ENCODE data around the gene PIK3C3. TPM values are rescaled to one million over a fixed set of nuclear protein-coding genes. Genes with fewer than 3 reads are reported as not detected.
"Not testable (repeated sequence)": the region's sequence is repeated elsewhere in the genome, so short reads cannot be mapped to it uniquely, and the experiment has no call there.

The PIK3C3 gene
- total RNA-seq, 6 donors from 2014 or later, result 26.5 to 78.6 (median 44.9) TPM

GRCh38 chr18:42106784-42107183 lies 151.8 kb downstream of the PIK3C3 start:
- WGBS, 2 donors, result 40 to 69% methylated on average over 2 of the region's 2 CpGs
- Histone ChIP-seq H3K27ac (no peak overlapping the region), H3K9me3 (no peaks in the 10 kb centered on the region), H3K36me3 (no peaks in the 10 kb centered on the region), H3K4me1 (no peaks in the 10 kb centered on the region), H3K4me3 (no peak overlapping the region), H3K27me3 (no peaks in the 10 kb centered on the region)
- TF ChIP-seq CTCF (IDR thresholded peaks at IDR 0.05), result no peak
- TF ChIP-seq POLR2A (IDR thresholded peaks at IDR 0.05), result no peak
- no peak for TF ChIP-seq EP300 (IDR thresholded peaks at IDR 0.05)
- no peak for TF ChIP-seq POLR2AphosphoS5 (IDR thresholded peaks at IDR 0.05)
- DNase-seq, result no peak
- no peak for ATAC-seq (ENCODE audit: low FRiP score in 2 of 2)

GRCh38 chr18:42107287-42107686 lies 152.3 kb downstream of the PIK3C3 start:
- 88 to 90% methylated on average over 4 of the region's 4 CpGs for WGBS, 2 donors
- DNase-seq, result no peak
- Histone ChIP-seq H3K4me3 (no peak overlapping the region), H3K4me1 (no peaks in the 10 kb centered on the region), H3K27ac (no peak overlapping the region), H3K36me3 (no peaks in the 10 kb centered on the region), H3K9me3 (no peaks in the 10 kb centered on the region), H3K27me3 (no peaks in the 10 kb centered on the region)
- ATAC-seq (ENCODE audit: low FRiP score in 2 of 2), result no peak
- TF ChIP-seq EP300 (IDR thresholded peaks at IDR 0.05), result no peak
- no peak for TF ChIP-seq CTCF (IDR thresholded peaks at IDR 0.05)
- TF ChIP-seq POLR2A (IDR thresholded peaks at IDR 0.05), result no peak
- no peak for TF ChIP-seq POLR2AphosphoS5 (IDR thresholded peaks at IDR 0.05)

DNA sequence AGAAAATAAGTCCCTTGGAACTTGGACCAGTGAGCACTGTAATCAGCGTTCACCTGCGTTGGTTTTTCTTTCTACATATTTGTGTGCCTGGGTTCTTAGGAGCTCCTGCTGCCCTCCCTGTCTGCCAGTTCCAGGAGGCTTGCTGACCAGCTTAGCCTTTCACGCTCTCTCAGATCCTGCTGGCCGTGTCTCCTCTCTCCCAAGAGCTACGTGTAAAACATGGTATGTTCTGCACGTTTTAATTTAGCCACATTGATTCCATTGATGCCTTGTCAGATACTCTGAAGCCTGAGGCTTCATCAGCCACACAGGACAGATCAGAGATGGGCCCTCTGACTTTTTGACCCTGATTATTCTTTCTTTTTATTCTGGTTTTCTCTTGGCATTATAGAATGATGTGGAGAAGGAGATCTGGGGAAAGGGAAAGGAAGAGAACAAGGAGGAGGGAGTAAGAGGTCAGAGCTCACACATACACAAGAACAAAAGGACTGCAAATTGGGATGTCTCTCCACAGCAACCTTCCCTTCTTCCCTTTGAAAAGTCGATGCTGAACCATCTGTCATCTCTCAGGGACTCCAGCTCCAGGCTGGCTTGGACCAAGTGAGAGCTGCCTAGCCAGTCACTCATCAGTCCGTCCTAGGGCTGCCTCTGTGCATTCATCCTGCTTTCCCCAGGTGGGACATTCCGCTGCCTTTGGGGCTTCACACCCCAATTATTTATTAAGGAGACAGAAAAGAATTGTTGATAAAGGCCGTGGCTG lies 152.8 kb downstream of the PIK3C3 start:
- H3K9me3 ChIP-seq, result no peaks in the 10 kb centered on the region
- WGBS, 2 donors, result 74 to 76% methylated on average over 10 of the region's 10 CpGs
- no peaks in the 10 kb centered on the region for H3K36me3 ChIP-seq
- no peaks in the 10 kb centered on the region for H3K27me3 ChIP-seq
- H3K4me1 ChIP-seq, result no peaks in the 10 kb centered on the region
- no peak for DNase-seq
- TF ChIP-seq CTCF (IDR thresholded peaks at IDR 0.05) (no peak), EP300 (IDR thresholded peaks at IDR 0.05) (no peak), POLR2A (IDR thresholded peaks at IDR 0.05) (no peak), POLR2AphosphoS5 (IDR thresholded peaks at IDR 0.05) (no peak)
- H3K4me3 ChIP-seq, result no peak overlapping the region
- no peak for ATAC-seq (ENCODE audit: low FRiP score in 2 of 2)
- no peak overlapping the region for H3K27ac ChIP-seq

- H3K4me1 ChIP-seq, result peaks cover 10 to 12% (median 12%) of the 10 kb centered on the region in 4 donors
- not testable (repeated sequence) for DNase-seq; H3K27me3 ChIP-seq; H3K4me3 ChIP-seq; H3K27ac ChIP-seq; H3K9me3 ChIP-seq; ATAC-seq (ENCODE audit: low FRiP score in 2 of 2); H3K36me3 ChIP-seq
- 77 to 93% methylated on average over 5 of the region's 5 CpGs for WGBS, 2 donors
Measured at GRCh38 chr18:42112147-42112546, 157.1 kb downstream of the PIK3C3 start.

DNA sequence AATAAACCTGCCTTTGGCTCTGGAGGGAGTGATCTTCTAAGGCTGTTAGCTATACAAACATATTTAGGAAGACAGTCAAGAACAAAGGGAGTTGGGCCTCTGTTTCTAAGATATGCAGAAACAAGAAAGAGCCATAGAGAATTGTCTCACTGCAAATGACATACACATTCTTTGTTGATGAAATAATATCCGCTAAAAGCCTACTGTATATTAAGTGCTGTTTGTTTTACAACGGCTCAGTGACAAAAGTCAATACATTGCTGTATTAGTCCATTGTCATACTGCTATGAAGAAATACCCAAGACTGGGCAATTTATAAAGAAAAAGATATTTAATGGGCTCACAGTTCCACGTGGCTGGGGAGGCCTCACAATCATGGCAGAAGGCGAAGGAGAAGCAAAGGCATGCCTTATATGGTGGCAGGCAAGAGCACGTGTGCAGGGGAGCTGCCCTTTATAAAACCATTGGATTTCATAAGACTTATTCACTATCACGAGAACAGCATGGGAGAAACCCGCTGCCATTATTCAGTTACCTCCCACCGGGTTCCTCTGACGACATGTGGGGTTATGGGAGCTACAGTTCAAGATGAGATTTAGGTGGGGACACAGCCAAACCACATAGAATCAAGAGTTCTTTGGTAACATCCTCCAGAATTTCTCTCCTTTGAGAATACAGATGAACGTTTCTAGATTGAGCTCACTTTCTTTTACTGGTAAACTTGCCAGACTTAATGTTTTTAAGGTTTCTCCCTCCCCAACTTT lies 157.8 kb downstream of the PIK3C3 start:
- no peak overlapping the region for H3K4me3 ChIP-seq
- no peaks in the 10 kb centered on the region for H3K36me3 ChIP-seq
- WGBS, 2 donors, result 65 to 81% methylated on average over 10 of the region's 10 CpGs
- ATAC-seq (ENCODE audit: low FRiP score in 2 of 2) (peak in 1 of 2 donors; percentile 63), DNase-seq (no peak)
- TF ChIP-seq CTCF (IDR thresholded peaks at IDR 0.05) (no peak), EP300 (IDR thresholded peaks at IDR 0.05) (no peak), POLR2A (IDR thresholded peaks at IDR 0.05) (no peak), POLR2AphosphoS5 (IDR thresholded peaks at IDR 0.05) (no peak)
- H3K27ac ChIP-seq, result no peak overlapping the region
- H3K27me3 ChIP-seq, result no peaks in the 10 kb centered on the region
- H3K9me3 ChIP-seq, result no peaks in the 10 kb centered on the region
- peaks cover 10 to 12% (median 12%) of the 10 kb centered on the region in 4 donors for H3K4me1 ChIP-seq

Measured in upper lobe of left lung (tissue), 6 donors.